Neuronal stem cell (in vitro differentiated cells): ENCODE measurements around the gene CIBAR2.

Experiments used
- DNase-seq: peaks from one replicate; pipeline ENCODE4 v3.0.0-alpha.2; 2013; ENCODE audit warnings: low spot score
- H2AFZ ChIP-seq: one replicate; pipeline ENCODE4 v1.6.1; 2013; ENCODE audit warnings: mild to moderate bottlenecking, low read length, inconsistent platforms
- H2AK5ac ChIP-seq: 2 replicates; pipeline ENCODE4 v1.6.1; 2013; ENCODE audit warnings: low read depth, mild to moderate bottlenecking, inconsistent platforms, low read length, moderate library complexity, mixed read lengths
- H2BK120ac ChIP-seq: 2 replicates; pipeline ENCODE4 v1.6.1; 2013; ENCODE audit warnings: low read depth, mild to moderate bottlenecking, inconsistent platforms, low read length, moderate library complexity, mixed read lengths
- H2BK12ac ChIP-seq: one replicate; pipeline ENCODE4 v1.6.1; 2013; ENCODE audit warnings: low read length, inconsistent platforms
- H2BK15ac ChIP-seq: 2 replicates; pipeline ENCODE4 v1.6.1; 2013; ENCODE audit warnings: mild to moderate bottlenecking, low read length, inconsistent platforms, mixed read lengths
- H2BK5ac ChIP-seq: one replicate; pipeline ENCODE4 v1.6.1; 2013; ENCODE audit warnings: inconsistent platforms, mild to moderate bottlenecking, low read length, moderate library complexity
- H3K14ac ChIP-seq: one replicate; pipeline ENCODE4 v1.6.1; 2013; ENCODE audit warnings: low read length, inconsistent platforms
- H3K18ac ChIP-seq: 2 replicates; pipeline ENCODE4 v1.6.1; 2013; ENCODE audit warnings: low read length, inconsistent platforms
- H3K23ac ChIP-seq: 2 replicates; pipeline ENCODE4 v1.6.1; 2013; ENCODE audit warnings: low read depth, mild to moderate bottlenecking, mixed read lengths, low read length, inconsistent platforms; ENCODE audit not compliant: poor library complexity
- H3K27ac ChIP-seq: replicated peaks from 3 replicates; pipeline ENCODE4 v1.5.1; 2013; ENCODE audit warnings: low read length, inconsistent platforms
- H3K27me3 ChIP-seq, 3 experiments: 2 replicates each; pipeline ENCODE4 v1.6.1; 2013; ENCODE audit warnings: low read length in 3 of 3, mild to moderate bottlenecking in 2 of 3, inconsistent platforms in 1 of 3, low read depth in 1 of 3, mixed read lengths in 1 of 3, moderate library complexity in 1 of 3; ENCODE audit not compliant: control insufficient read depth in 3 of 3, insufficient read depth in 3 of 3
- H3K36me3 ChIP-seq, 2 donors: replicated peaks in 1 of 2; 2 replicates each; pipeline ENCODE4 v1.6.1; 2013; ENCODE audit warnings: low read length in 2 of 2; ENCODE audit not compliant: control insufficient read depth in 2 of 2, insufficient read depth in 2 of 2
- H3K4ac ChIP-seq: 2 replicates; pipeline ENCODE4 v1.6.1; 2013; ENCODE audit warnings: inconsistent platforms, mild to moderate bottlenecking, low read length, moderate library complexity
- H3K4me1 ChIP-seq, 2 donors: 1 replicate in 1 of 2; 2 replicates in 1 of 2; pipeline ENCODE4 v1.6.1; 2013; ENCODE audit warnings: low read length in 2 of 2, low read depth in 1 of 2; ENCODE audit not compliant: control insufficient read depth in 2 of 2, insufficient read depth in 1 of 2
- H3K4me2 ChIP-seq: one replicate; pipeline ENCODE4 v1.6.1; 2013; ENCODE audit warnings: mild to moderate bottlenecking, low read length, inconsistent platforms; ENCODE audit not compliant: insufficient read depth, poor library complexity, severe bottlenecking
- H3K4me3 ChIP-seq, 2 donors: 2 replicates each; pipeline ENCODE4 v1.5.1; 2013; ENCODE audit warnings: low read length in 2 of 2, mild to moderate bottlenecking in 2 of 2, inconsistent platforms in 1 of 2, moderate library complexity in 1 of 2
- H3K79me1 ChIP-seq: one replicate; pipeline ENCODE4 v1.6.1; 2013; ENCODE audit warnings: low read depth, mild to moderate bottlenecking, inconsistent platforms, low read length, moderate library complexity
- H3K9ac ChIP-seq: one replicate; pipeline ENCODE4 v1.6.1; 2013; ENCODE audit warnings: mild to moderate bottlenecking, low read depth, low read length, inconsistent platforms; ENCODE audit not compliant: poor library complexity
- H3K9me3 ChIP-seq, 2 donors: replicated peaks in 1 of 2; 2 replicates each; pipeline versions ENCODE3 to v1.6.1; 2013; ENCODE audit warnings: low read length in 2 of 2, mild to moderate bottlenecking in 2 of 2, inconsistent platforms in 1 of 2, low read depth in 1 of 2, mixed read lengths in 1 of 2, moderate library complexity in 1 of 2; ENCODE audit not compliant: control insufficient read depth in 2 of 2, insufficient read depth in 1 of 2
- H4K8ac ChIP-seq: one replicate; pipeline ENCODE4 v1.6.1; 2013; ENCODE audit warnings: low read depth, mild to moderate bottlenecking, inconsistent platforms, low read length, moderate library complexity
- H4K91ac ChIP-seq: one replicate; pipeline ENCODE4 v1.6.1; 2013; ENCODE audit warnings: low read length, low read depth, mild to moderate bottlenecking, inconsistent platforms; ENCODE audit not compliant: poor library complexity
- WGBS, 2 donors: extraction: QIAGEN DNeasy Blood & Tissue Kit; methylation state at CpG; one replicate each; pipeline ENCODE4 v1.1.7; 2013; ENCODE audit warnings: missing lambda C conversion rate in 2 of 2, mixed read lengths in 1 of 2; ENCODE audit not compliant: insufficient read length in 2 of 2, insufficient replicate concordance in 1 of 2; ENCODE audit errors: extremely low coverage in 2 of 2; 5-methylcytosine and 5-hydroxymethylcytosine counted together

Gene CIBAR2

GRCh38 chr16:85087899-85088569 is 24.2 kb downstream of the CIBAR2 start:
- Histone ChIP-seq H2BK12ac (no peak overlapping the region), H2BK5ac (peak overlapping the region; percentile 6), H3K27ac (no peak overlapping the region), H2BK120ac (no peak overlapping the region), H2BK15ac (peak overlapping the region; percentile 28), H3K4me1 (peaks cover 9 to 34% of the 10 kb centered on the region in 2 donors), H2AFZ (no peak overlapping the region), H3K9ac (peak overlapping the region; percentile 34), H3K4ac (no peak overlapping the region), H2AK5ac (peak overlapping the region; percentile 26), H3K14ac (no peak overlapping the region), H3K79me1 (no peaks in the 10 kb centered on the region), H3K4me2 (no peak overlapping the region), H4K91ac (no peak overlapping the region), H3K18ac (no peak overlapping the region), H3K9me3 (no peaks in the 10 kb centered on the region), H3K36me3 (no peaks in the 10 kb centered on the region), H4K8ac (no peak overlapping the region), H3K27me3 (peaks cover 0 to 4% (median 0%) of the 10 kb centered on the region in 3 experiments), H3K4me3 (peak overlapping the region in 1 of 2 donors; percentile 17), H3K23ac (no peak overlapping the region)
- no CpG with 5 or more reads among the region's 21 CpGs for WGBS, 2 donors
- no peak for DNase-seq

GRCh38 chr16:85086347-85087291 is 25.7 kb downstream of the CIBAR2 start:
- Histone ChIP-seq H3K9ac (peak overlapping the region; percentile 0), H2BK120ac (no peak overlapping the region), H2BK12ac (no peak overlapping the region), H3K4me2 (no peak overlapping the region), H2BK5ac (no peak overlapping the region), H2BK15ac (peak overlapping the region; percentile 83), H3K4ac (no peak overlapping the region), H3K27ac (no peak overlapping the region), H4K91ac (no peak overlapping the region), H3K36me3 (no peaks in the 10 kb centered on the region), H4K8ac (peak overlapping the region; percentile 97), H3K4me3 (no peak overlapping the region), H3K79me1 (peaks cover 1% of the 10 kb centered on the region), H3K18ac (peak overlapping the region; percentile 65), H3K27me3 (peaks cover 0 to 4% (median 0%) of the 10 kb centered on the region in 3 experiments), H3K9me3 (no peaks in the 10 kb centered on the region), H2AK5ac (peak overlapping the region; percentile 71), H2AFZ (no peak overlapping the region), H3K4me1 (peaks cover 22 to 48% of the 10 kb centered on the region in 2 donors), H3K23ac (peak overlapping the region; percentile 87), H3K14ac (peak overlapping the region; percentile 75)
- DNase-seq, result no peak
- WGBS, 2 donors, result no CpG with 5 or more reads among the region's 37 CpGs

- no peak overlapping the region for H2BK120ac ChIP-seq
- no peak overlapping the region for H4K91ac ChIP-seq
- peak overlapping the region; percentile 71 for H2AK5ac ChIP-seq
- DNase-seq, result no peak
- no peak overlapping the region for H3K4me2 ChIP-seq
- peaks cover 31 to 49% of the 10 kb centered on the region in 2 donors for H3K4me1 ChIP-seq
- H3K23ac ChIP-seq, result peak overlapping the region; percentile 21
- peak overlapping the region; percentile 50 for H2BK12ac ChIP-seq
- H2AFZ ChIP-seq, result no peak overlapping the region
- H2BK5ac ChIP-seq, result no peak overlapping the region
- no peak overlapping the region for H4K8ac ChIP-seq
- H3K27me3 ChIP-seq, result peaks cover 0 to 4% (median 0%) of the 10 kb centered on the region in 3 experiments
- H3K4ac ChIP-seq, result peak overlapping the region; percentile 13
- WGBS, 2 donors, result no CpG with 5 or more reads among the region's 17 CpGs
- H3K14ac ChIP-seq, result no peak overlapping the region
- no peak overlapping the region for H3K4me3 ChIP-seq
- peak overlapping the region; percentile 13 for H3K9ac ChIP-seq
- H3K18ac ChIP-seq, result peak overlapping the region; percentile 77
- no peaks in the 10 kb centered on the region for H3K9me3 ChIP-seq
- H3K27ac ChIP-seq, result no peak overlapping the region
- H3K79me1 ChIP-seq, result peaks cover 2% of the 10 kb centered on the region
- H3K36me3 ChIP-seq, result no peaks in the 10 kb centered on the region
- peak overlapping the region; percentile 57 for H2BK15ac ChIP-seq
Measured at GRCh38 chr16:85085721-85086120, 26.6 kb downstream of the CIBAR2 start.
